GM18858 (cell line): Measurements from ENCODE around the gene NFIC.
"Not testable (repeated sequence)": the region's sequence is repeated elsewhere in the genome, so short reads cannot be mapped to it uniquely, and the experiment has no call there.

Source experiments
- ATAC-seq: cut with Tn5 transposase; IDR thresholded peaks from one replicate; pipeline ENCODE4 v1.9.1; 2021; ENCODE audit not compliant: unreplicated experiment

The NFIC gene

DNA sequence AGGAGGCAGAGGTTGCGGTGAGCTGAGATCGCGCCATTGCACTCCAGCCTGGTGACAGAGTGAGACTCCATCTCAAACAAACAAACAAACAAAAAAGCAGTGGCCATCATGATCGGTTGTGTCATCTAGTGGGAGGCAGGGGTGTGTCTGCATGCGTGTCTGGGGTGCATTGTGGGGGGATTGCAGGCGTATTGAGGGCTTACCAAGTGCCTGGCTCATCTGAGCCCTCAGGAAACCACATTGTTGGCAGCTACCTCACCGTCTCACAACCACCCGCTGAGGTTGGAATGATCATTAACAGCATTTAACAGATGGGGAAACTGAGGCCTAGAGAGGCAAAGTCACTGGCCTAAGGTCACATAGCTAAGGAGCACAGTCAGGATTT lies 30.5 kb downstream of the NFIC start:
- no peak for ATAC-seq

DNA sequence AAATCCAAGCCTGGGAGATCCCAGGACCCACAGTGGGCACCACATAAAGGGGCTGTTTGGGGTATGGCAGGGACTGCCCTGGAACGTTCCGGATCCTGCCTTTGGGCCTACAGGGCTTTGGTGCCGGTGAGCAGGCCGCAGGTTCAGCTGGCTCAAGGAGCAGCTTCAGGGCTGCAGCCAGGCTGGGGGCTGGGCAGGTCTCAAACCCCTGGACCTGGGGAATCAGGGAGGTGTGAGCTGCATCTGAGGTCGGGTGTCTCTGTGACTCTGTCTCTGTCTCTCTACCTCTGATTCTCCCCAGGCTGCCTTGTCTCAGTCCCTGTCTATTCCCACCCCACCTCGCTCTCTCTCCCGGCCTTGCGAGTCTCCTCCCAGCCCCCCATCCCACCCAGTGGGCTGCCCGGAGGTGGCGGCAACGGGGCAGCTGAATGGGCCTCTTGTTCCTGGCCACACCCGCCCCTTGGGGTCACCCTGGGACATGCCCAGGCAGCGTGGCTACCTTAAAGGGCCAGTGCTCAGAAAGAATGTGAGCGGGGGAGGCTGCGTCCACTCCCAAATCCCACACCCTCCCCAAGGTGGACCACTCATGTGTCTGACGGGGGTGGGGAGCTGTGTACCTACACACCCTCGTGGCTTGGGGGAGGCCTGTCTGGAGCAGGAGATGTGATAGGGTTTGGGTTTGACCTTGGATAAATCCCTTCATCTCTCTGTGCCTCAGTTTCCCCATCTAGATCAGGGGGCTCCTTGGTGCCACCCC lies 31.1 kb downstream of the NFIC start:
- ATAC-seq: no peak

DNA sequence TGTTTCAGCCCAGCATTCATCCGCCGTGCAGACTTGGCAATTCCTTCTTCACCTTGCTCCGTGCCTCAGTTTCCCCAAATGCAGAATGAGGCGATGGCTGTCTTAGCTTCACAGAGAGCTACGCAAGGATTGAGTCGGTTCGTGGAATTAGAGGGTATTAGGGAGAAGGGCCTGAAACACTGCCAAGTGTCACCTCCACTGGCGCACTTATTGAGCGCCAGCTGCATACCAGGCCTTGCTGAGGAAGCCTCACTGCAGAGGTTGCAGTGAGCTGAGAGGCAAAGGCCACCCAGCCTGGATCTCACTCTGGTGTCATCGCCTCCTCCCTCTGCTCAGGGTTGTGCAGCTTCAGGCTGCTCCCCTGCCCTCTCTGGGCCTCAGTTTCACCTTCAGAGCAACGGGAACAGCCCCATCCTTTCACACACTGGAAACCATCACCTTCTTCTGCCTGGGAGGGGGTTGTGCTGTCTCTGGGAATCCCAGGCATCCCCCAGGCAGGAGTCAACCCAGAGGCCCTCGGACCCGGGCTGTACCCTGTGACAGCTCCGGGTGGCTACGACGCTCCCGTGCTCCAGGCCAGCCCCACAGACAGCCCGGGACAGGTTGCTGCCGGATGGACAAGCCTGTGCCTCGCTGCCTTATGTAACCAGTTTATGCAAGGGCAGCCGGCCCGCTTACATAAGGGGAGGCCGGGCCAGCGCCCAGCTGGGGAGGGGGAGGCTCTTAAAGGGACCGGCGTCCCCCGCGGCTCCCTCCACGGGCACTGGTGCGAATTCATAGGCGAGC lies 31.9 kb downstream of the NFIC start:
- ATAC-seq: no peak

DNA sequence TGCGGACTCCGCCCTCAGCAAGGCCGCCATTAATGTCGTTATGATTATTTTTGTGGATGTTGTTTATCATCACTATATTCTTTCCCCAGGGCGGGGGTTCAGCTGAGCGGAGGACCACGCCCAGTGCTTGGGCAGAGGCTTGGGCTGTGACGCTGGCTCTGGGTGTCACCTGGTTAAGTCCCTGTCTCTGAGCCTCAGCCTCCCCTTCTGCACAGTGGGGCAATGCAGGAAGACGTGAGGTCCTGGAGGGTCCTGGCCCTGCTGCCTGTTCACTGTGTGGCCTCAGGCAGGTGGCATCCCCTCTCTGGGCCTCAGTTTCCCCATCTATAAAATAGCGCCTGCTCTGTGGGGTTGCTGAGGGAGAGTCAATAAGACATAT lies 32.5 kb downstream of the NFIC start:
- no peak for ATAC-seq

DNA sequence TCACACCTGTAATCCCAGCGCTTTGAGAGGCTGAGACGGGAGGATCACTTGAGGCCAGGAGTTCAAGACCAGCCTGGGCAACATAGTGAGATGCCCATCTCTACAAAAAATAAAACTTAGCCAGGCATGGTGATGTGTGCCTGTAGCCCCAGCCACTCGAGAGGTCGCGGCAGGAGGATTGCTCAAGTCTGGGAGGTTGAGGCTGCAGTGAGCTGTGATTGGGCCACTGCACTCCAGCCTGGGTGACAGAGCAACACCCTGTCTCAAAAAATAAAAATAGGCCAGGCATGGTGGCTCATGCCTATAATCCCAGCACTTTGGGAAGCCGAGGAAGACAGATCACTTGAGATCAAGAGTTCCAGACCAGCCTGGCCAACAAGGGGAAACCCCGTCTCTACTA lies 32.9 kb downstream of the NFIC start:
- not testable (repeated sequence) for ATAC-seq

DNA sequence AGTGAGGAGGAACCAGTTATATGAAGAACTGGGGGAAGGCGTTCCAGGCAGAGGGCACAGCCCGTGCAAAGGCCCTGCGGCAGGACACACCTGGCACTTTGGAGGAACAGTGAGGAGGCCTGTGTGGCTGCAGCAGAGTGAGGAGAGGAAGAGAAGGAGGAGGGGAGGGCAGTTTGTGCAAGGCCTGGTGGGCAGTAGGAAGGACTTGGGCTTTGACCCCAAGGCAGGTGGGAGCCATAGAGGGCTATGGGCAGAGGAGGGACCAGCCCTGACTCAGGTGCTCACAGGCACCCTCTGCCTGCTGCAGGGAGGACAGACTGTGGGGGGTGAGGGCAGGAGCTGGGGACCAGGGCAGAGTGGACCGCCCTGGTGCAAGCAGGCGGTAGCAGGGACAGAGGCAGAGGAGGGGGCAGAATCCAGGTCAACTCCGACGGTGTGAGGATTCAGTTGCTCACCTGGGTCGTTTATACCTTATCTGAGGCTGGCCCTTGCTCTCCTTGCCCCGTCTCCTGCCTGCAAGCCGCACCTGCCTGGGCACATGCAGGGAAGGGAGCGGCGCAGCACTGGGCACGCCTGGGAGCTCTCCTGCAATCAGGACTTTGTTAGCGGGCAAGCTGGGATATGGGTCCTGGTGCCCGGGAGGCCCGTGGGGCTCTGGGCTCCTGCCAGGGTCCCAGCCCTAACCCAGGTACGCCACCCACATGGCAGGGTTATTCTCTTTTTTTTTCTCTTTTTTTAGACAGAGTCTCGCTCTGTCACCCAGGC lies 34.8 kb downstream of the NFIC start:
- no peak for ATAC-seq

DNA sequence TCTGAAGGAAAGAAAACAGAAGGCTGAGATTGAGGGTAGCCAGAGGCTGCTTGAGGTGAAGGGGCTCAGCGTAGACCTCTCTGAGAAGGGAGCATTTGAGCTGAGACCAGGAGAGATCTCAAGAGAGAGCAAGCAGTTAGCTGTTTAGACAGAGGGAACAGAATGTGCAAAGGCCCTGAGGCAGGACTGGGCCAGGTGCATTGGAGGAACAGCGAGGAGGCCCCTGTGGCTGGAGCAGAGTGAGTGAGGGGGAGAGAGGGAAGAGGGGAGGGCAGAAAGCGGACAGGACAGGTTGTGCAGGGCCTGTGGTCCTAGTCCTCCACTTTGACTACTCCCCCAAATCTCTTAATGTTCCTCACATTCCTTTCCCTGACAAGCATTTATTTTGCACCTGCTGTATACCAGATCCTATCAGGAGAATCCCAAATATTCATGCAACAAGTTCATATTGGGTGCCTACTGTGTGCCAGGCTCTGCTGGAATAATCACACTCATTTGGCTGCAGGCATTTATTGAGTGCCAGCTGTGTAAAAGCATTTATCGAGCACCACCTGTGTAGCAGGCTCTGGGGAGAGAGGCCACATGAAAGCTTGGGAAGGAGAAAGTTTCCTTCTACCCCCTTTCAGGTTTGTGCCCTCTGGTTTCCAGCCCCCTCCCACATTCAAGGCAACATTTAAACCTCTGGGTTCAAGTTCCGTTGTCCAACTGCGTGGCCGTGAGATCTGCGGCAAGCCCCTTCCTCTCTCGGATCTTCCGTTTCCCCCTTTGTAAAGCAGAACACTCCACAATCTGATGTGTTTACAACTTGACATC lies 36.5 kb downstream of the NFIC start:
- ATAC-seq: no peak

DNA sequence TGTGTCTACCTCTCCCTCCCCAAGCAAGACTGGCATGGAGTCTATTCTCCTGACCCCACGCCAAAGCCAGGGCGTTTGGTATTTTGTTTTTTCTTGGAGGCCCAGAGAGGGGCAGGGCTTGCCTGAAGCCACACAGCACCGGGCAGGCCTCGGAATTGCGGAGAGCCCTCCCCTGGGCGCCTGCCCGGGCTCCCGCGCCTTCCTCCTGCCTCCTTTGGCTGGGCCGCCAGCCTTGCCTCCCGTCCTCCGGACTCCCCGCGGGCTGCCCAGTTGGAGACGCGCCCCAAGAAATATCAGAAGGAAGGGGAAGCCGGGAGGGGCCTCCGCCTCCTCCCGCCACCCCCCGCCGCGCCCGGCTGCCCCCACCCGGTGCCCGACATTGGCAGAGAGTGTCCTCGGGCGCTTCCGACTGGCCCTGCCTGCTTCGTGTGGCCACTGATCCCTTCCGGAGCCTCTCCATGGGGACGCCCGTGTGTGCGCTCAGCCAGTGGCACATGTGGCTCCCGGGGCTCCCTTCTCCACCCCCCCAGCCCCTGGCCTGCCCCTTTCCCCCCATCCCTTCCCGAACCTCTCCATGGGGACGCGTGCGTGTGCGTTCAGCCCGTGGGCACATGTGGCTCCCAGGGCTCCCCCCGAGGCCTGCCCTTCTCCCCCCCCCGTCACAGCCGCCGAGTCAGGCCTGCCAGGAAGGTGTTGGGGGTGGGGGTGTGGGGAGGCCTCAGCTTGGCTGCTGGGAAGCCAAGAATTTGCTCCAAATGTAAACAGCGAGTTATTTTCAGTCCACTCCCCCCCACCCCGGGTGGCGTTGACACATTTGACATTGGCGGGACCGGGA lies 37.3 kb downstream of the NFIC start:
- ATAC-seq: no peak

DNA sequence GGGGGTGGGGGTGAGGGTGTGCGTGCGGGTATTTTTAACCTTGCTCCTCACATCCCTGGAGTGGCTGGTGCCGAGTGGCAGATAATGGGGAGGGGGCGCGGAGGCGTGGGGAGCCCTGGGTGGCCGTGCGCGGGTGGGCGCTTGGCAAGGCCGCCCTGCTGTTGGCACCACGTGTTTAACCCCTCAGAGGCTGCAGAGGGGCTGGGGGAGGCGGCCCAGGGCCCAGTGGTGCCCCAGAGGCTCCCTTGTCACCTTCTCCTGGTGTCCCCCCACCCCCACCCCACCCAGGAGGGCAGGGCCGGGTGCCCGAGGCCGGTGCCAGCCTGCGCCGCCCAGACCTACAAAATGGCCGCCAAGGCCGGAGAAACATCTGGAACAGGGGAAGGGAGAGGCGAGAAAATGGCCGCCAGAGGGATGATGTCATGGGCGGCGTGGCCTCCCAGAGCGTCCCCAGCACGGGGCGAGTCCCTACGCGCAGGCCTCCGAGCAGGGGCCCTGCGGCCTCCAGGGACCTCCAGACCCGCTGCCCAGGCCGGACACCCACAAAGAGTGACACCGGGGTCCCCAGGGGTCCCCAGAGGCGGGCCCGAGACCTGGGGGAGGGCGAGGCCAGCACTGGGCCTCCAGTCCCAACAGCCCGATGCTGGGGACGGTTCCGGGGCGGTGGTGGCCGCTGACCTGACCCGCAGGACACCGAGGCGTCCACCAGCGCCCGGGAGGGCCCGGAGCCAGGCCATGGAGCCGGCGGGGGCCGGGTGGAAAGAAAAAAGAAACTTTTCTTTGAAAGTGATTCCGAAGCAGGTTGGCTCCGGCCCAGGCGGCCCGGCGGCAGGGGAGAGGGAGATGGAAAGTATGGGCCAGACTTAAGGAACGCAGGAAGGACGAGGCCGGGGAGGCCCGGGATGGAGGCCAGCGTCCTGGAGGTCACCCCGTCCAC lies 38.2 kb downstream of the NFIC start:
- ATAC-seq: no peak

DNA sequence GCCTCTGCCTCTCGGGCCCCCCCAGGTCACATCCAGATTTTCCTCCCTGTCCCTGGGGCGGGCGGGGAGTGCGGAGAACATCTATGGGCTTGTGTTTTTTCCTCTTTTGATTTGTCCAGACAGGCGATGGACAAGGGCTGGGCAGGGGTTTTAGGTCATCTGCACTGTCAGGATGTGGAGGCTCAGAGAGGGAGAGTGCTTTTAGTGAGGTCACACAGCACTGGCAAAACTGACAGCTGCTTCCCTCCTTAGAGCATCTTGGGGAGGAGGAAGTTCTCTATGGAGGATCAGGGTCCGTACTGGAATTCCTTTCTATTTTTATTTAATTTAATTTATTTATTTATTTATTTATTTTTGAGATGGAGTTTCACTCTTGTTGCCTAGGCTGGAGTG lies 38.9 kb downstream of the NFIC start:
- no peak for ATAC-seq

DNA sequence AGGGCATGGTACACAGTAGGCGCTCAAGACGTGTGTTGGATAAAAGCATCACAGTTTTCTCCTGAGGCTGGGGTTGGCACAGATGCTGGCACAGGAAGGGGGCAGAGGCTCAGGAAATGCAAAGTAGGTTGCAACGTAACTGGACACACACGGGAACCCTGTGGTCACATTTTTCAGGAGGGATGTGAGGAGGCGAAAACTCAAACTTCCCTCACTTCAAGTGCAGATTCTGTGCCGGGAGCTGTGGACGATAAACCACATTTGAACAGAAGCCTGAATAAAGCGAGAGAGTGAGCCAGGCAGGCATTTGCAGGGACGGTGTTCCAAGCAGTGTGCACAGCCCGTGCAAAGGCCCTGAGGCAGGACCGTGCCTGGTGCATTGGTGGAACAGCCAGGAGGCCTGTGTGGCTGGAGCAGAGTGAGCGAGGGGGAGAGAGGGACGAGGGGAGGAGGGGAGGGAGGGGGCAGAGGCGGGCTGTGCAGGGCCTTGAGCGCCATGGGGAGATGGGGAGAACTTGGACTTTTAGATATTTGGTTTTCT lies 40.3 kb downstream of the NFIC start:
- ATAC-seq: no peak

DNA sequence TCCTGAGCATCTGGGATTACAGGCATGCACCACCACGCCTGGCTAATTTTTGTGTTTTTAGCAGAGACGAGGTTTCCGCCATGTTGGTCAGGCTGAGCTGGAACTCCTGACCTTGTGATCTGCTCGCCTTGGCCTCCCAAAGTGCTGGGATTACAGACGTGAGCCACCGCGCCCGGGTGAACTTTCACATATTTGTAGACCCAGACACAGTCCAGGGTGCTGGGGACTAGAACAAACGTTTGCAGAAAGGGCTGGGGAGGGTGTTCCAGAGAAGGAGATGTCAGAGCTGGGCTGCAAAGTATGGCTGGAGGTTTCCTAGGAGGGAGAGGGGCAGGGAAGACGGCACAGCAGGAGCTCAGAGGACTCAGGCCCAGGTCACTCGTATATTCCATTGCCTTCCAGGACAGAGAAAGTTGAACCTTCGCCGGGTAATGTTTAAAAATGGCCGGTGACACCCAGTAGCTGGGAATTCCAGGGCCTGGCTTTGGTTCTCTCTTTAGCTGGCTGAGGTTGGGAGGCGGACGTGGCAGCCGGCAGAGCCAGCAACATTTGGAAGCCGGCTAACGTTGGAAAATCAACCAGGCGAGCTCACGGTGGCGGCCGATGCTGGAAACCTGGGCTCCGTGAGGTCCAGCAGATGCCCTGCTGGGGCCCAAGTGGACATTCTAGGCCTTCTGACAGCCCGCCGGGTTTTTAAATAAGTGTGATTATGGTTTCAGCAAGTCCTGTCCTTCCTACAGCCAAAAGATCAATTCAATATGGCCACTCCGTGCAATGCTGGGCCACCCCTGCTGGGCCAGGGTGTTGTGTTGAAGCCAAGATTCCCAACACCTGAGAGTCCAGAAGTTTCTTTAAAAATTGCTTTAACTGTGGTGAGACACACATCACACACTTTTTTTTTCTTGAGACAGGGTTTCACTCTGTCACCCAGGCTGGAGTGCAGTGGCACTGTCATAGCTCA lies 41.5 kb downstream of the NFIC start:
- ATAC-seq: no peak

DNA sequence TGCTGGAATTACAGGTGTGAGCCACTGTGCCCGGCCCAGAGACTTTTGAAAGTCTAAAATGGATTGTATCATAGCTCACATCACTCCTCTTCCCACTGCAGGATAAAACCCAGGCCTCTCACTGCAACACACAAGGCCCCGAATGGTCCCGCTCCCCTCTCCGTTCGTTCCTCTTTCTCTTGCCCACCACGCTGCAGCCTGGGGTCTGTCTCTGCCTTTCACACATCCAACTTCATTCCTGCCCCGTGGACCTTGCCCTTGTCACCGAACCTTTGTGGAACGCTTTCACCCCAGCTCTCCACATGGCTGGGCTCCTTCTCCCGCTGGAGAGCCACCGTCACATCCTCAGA lies 42.6 kb downstream of the NFIC start:
- ATAC-seq: no peak

DNA sequence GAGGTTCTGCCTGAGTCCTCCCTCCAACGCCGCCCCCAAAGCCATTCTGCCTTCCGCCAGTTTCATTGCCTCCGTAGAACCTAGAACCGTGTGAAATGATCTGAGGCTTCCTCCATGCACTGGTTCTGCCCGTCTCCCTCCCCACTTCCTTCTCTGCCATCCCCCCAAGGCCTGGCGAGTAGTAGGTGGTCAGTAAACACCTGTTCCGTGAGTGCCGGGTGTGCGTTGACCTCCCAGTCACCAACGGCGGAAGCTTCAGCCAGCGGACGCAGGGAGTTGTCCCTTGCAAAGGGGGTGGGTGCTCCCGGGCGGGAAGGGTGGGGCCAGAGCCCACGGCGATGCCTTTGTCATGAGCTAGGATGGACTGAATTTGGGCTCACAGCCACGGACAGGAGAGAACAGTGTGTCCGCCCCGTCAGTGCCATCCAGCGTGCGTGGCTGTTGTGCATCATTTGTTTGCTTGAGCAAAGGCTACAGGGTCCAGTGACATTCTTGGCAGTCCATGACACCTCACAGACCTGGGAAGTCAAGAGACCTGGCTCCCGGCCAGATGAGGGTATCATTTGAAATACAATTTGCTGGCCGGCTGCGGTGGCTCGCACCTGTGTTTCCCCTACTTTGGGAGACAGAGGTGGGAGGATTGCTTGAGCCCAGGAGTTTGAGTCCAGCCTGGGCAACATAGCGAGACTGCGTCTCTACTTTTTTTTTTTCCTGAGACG lies 43.1 kb downstream of the NFIC start:
- ATAC-seq: no peak

DNA sequence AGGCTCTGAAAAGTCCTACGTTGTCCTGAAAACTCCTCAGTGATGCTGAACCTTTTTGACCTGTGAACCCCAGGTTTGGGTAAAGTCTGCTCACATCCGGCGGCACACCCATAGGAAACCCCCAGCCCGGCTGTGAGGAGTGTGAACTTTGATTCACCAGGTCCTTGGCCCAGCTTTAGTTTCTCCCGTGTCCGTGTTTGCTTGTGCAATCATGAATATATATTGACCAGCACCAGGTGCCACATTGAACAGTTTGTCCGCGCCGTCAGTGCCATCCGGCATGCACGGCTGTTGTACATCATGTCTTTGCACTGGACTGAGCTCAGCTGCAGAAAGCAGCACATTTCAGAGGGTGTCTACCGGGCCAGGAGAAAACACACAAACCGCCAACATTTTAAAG lies 45.3 kb downstream of the NFIC start:
- ATAC-seq: no peak

DNA sequence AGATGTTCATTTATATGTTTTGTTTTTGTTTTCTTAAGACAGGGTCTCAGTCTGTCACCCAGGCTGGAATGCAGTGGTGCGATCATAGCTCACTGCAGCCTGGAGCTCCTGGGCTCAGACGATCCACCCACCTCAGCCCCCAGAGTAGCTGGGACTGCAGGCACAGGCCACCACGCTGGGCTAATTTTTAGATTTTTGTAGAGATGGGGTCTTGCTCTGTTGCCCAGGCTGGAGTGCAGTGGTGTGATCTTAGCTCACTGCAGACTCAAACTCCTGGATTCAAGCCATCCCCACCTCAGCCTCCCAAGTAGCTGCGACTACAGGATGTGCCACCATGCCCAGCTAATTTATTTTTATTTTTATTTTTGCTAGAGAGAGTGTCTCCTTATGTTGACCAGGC lies 45.7 kb downstream of the NFIC start:
- ATAC-seq: no peak

DNA sequence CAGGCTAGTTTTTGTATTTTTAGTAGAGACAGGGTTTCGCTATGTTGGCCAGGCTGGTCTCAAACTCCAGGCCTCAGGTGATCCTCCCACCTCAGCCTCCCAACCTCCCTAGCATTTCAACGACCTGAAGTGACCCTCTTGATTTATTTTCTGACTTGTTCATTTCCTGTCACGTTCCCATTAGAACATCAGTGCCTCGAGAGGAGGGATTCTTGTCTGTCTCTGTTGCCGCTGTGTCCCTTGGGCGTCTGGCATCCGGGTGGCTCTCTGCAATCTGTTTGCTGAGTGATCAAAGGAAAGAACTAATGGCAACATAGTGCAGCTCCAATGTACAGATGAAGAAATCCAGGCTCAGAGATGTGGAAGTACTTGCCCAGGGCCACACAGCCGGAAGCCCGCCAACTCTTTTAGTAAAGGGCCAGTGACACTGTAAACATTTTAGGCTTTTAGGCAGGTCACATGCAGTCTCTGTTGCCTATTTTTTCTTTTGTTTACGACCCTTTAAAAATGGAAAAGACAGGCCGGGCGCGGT lies 47.5 kb downstream of the NFIC start:
- no peak for ATAC-seq
